ENCODE measurements around the gene MYO9B.

Gene MYO9B

DNA sequence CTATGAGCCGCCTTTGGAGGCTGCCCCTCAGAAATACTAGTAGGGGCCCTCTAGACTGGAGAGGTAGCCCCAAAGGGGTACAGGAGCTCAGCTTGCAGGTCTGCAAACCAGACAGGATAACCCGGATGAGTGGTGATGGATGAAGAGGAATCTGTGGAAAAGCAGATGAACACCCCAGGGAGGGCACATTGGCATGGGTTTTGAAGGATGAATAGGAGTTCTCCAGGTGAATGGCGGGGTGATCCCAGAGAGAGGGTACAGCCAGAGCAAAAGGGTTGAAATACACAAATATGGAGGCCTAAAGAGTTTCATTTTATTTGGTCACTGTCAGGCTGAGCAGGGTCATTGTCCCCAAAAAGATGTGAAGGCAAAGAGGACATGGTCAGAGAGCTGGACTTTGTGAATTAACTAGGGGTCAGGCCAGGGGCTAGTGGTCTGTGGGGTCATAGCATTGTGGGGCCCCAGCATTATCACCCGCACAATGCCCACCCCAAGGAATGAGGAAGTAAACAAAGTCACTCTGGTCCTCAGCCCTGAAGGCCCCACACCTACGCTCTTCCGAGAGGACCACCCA, 165.3 kb downstream of the MYO9B start:
- no peaks in the 10 kb centered on the region for H3K36me3 ChIP-seq (ENCODE audit: insufficient read depth, low read length)
- H3K9ac ChIP-seq (ENCODE audit: low read depth, low read length, poor library complexity, severe bottlenecking) = no peak overlapping the region
- peaks cover 56% of the 10 kb centered on the region for H3K79me2 ChIP-seq (ENCODE audit: insufficient read depth, low read length)
- H3K4me2 ChIP-seq (ENCODE audit: low read depth, low read length, poor library complexity, severe bottlenecking) = peak overlapping the region; percentile 32
- TF ChIP-seq, protein P1, sequence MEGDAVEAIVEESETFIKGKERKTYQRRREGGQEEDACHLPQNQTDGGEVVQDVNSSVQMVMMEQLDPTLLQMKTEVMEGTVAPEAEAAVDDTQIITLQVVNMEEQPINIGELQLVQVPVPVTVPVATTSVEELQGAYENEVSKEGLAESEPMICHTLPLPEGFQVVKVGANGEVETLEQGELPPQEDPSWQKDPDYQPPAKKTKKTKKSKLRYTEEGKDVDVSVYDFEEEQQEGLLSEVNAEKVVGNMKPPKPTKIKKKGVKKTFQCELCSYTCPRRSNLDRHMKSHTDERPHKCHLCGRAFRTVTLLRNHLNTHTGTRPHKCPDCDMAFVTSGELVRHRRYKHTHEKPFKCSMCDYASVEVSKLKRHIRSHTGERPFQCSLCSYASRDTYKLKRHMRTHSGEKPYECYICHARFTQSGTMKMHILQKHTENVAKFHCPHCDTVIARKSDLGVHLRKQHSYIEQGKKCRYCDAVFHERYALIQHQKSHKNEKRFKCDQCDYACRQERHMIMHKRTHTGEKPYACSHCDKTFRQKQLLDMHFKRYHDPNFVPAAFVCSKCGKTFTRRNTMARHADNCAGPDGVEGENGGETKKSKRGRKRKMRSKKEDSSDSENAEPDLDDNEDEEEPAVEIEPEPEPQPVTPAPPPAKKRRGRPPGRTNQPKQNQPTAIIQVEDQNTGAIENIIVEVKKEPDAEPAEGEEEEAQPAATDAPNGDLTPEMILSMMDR (conservative IDR thresholded peaks at IDR 0.05; ENCODE audit: low read length) = no peak
- no peak for TF ChIP-seq EZH2phosphoT487 (IDR thresholded peaks at IDR 0.05; ENCODE audit: borderline replicate concordance)
- no peaks in the 10 kb centered on the region for H3K27me3 ChIP-seq (ENCODE audit: insufficient read depth, low read length, poor library complexity, severe bottlenecking)
- no peak overlapping the region for H2AFZ ChIP-seq (ENCODE audit: low read length)
- peak overlapping the region; percentile 21 for H3K4me3 ChIP-seq (ENCODE audit: low read length, poor library complexity, severe bottlenecking)
- H4K20me1 ChIP-seq (ENCODE audit: insufficient read depth, low read length, poor library complexity, severe bottlenecking) = peaks cover 26% of the 10 kb centered on the region
- H3K9me3 ChIP-seq (ENCODE audit: insufficient read depth, low read depth, low read length) = no peaks in the 10 kb centered on the region
- H3K9me2 ChIP-seq (replicated peaks; ENCODE audit: low read depth, low read length) = no peaks in the 10 kb centered on the region
- peaks cover 39% of the 10 kb centered on the region for H3K4me1 ChIP-seq (ENCODE audit: insufficient read depth, low read length, poor library complexity, severe bottlenecking)
- no peaks in the 10 kb centered on the region for H3F3A ChIP-seq (ENCODE audit: low read depth)

DNA sequence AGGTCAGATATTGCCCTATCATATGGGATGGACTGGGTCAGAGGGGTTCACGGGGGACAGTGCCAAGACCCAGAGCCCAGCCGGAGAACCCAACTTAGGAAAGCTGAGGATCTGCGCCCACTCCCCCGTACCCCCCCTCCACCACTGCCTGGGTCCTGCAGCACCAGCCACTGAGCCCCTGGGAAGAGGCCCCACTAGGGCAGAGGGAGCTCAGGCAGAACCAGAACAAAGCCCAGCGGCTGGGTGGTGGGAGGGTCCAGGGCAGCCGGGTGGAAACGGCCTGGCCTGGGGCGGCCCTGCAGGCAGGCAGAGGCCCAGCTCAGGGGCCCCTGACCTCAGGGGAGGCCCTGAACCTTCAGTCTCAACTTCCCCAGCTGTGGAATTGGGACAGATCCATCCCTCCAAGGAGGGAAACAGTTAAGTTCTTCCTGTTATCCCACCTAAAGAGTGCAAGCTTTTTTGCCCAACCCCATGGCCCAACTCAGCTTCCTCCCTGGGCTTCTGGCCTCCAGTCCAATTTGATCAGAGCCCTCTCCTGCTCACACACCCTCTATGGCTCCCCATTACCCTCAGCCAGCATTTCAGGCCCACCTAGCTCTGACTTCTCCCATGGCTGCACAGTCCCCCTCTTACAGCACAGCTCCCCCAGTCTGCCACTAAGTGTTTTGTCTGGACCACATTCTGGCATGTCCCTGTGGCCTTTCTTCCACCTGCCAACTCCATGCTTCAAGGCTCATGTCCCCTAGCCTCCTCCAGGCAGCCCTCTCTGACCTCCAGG, 167.0 kb downstream of the MYO9B start:
- H3F3A ChIP-seq (ENCODE audit: low read depth) = no peaks in the 10 kb centered on the region
- H3K36me3 ChIP-seq (ENCODE audit: insufficient read depth, low read length) = no peaks in the 10 kb centered on the region
- peaks cover 57% of the 10 kb centered on the region for H3K79me2 ChIP-seq (ENCODE audit: insufficient read depth, low read length)
- H3K4me1 ChIP-seq (ENCODE audit: insufficient read depth, low read length, poor library complexity, severe bottlenecking) = peaks cover 41% of the 10 kb centered on the region
- no peak overlapping the region for H2AFZ ChIP-seq (ENCODE audit: low read length)
- no peaks in the 10 kb centered on the region for H3K27me3 ChIP-seq (ENCODE audit: insufficient read depth, low read length, poor library complexity, severe bottlenecking)
- H3K9ac ChIP-seq (ENCODE audit: low read depth, low read length, poor library complexity, severe bottlenecking) = peak overlapping the region; percentile 65
- peak overlapping the region; percentile 74 for H3K4me3 ChIP-seq (ENCODE audit: low read length, poor library complexity, severe bottlenecking)
- TF ChIP-seq, protein P1 (conservative IDR thresholded peaks at IDR 0.05; ENCODE audit: low read length) = no peak
- TF ChIP-seq EZH2phosphoT487 (IDR thresholded peaks at IDR 0.05; ENCODE audit: borderline replicate concordance) = no peak
- H3K9me3 ChIP-seq (ENCODE audit: insufficient read depth, low read depth, low read length) = no peaks in the 10 kb centered on the region
- H4K20me1 ChIP-seq (ENCODE audit: insufficient read depth, low read length, poor library complexity, severe bottlenecking) = peaks cover 26% of the 10 kb centered on the region
- H3K4me2 ChIP-seq (ENCODE audit: low read depth, low read length, poor library complexity, severe bottlenecking) = peak overlapping the region; percentile 86
- H3K9me2 ChIP-seq (replicated peaks; ENCODE audit: low read depth, low read length) = no peaks in the 10 kb centered on the region

DNA sequence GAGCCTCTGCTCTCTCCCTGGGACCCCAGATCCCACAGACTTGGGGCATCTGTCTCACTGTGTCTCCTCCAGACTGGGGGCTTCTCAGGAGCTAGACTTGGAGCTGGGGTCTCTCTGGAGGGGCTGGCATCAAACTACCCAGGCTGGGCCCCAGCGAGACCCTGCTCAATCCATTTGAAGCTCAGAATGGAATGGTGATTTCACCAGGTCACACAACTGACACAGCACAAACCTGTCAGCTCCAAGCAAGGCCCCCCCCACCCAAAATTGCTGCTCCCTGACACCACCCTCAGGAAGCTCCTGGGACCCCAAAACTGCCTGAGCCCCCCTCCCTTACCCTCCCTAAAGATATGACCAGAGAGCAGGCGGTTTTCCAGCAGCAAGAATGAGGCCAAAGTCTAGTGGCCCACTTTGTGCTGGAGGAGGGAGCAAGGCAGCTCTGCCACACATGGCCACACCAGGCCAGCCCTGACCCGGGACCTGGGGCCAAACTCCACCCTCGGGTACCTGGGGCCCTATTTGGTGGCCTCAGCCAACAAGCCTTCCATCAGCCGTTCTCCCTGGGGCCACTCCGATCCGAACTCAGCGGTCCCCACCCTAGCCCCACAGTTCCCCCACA, 167.7 kb downstream of the MYO9B start:
- Histone ChIP-seq H3K27me3 (ENCODE audit: insufficient read depth, low read length, poor library complexity, severe bottlenecking) (no peaks in the 10 kb centered on the region), H3K36me3 (ENCODE audit: insufficient read depth, low read length) (no peaks in the 10 kb centered on the region), H3K4me3 (ENCODE audit: low read length, poor library complexity, severe bottlenecking) (peak overlapping the region; percentile 74), H3K4me1 (ENCODE audit: insufficient read depth, low read length, poor library complexity, severe bottlenecking) (peaks cover 41% of the 10 kb centered on the region), H3F3A (ENCODE audit: low read depth) (no peaks in the 10 kb centered on the region), H3K9me2 (replicated peaks; ENCODE audit: low read depth, low read length) (no peaks in the 10 kb centered on the region), H2AFZ (ENCODE audit: low read length) (no peak overlapping the region), H3K9me3 (ENCODE audit: insufficient read depth, low read depth, low read length) (no peaks in the 10 kb centered on the region), H3K4me2 (ENCODE audit: low read depth, low read length, poor library complexity, severe bottlenecking) (peak overlapping the region; percentile 86), H3K9ac (ENCODE audit: low read depth, low read length, poor library complexity, severe bottlenecking) (peak overlapping the region; percentile 65), H3K79me2 (ENCODE audit: insufficient read depth, low read length) (peaks cover 52% of the 10 kb centered on the region), H4K20me1 (ENCODE audit: insufficient read depth, low read length, poor library complexity, severe bottlenecking) (peaks cover 26% of the 10 kb centered on the region)
- TF ChIP-seq, protein P1 (conservative IDR thresholded peaks at IDR 0.05; ENCODE audit: low read length) = no peak
- no peak for TF ChIP-seq EZH2phosphoT487 (IDR thresholded peaks at IDR 0.05; ENCODE audit: borderline replicate concordance)
